G401.6 (cell line): Measurements from ENCODE around the gene ADA.
"Not testable (repeated sequence)": the region's sequence is repeated elsewhere in the genome, so short reads cannot be mapped to it uniquely, and the experiment has no call there.

ENCODE experiments used
- FAIRE-seq: peaks from 2 replicates; lab custom pipeline; 2012; peaks lifted over from hg19 to GRCh38; lab: Jason Lieb, UNC

Gene ADA

DNA sequence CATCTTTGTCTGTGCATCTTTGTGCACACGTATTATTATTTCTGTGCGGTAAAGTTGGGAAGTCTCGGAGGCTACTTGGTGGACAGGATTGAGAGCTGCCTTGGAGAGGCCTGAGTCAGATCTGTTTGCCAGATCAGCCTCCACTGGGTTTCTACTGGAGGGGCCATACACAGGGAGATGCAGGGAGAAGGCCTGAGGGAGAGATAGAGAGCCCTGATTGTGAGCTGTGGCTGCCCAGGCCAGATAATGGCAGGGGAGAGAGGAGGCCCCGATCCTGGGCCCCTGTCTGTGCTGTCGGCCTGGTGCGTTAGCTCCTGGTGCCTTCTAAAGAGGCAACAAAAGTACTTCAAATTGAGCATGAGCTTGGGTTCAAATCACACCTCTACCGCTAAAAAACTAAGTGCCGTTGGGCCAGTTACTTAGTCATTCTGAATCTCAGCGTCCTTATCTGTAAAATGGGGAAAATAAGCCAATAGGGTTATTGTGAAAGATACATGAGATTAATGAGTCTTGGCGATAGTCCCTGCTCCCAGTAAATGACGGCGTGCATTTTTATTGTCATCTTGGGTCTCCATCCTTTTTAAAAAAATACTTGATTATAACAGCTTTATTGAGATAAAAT is 27.6 kb upstream of the ADA start:
- no peak for FAIRE-seq

DNA sequence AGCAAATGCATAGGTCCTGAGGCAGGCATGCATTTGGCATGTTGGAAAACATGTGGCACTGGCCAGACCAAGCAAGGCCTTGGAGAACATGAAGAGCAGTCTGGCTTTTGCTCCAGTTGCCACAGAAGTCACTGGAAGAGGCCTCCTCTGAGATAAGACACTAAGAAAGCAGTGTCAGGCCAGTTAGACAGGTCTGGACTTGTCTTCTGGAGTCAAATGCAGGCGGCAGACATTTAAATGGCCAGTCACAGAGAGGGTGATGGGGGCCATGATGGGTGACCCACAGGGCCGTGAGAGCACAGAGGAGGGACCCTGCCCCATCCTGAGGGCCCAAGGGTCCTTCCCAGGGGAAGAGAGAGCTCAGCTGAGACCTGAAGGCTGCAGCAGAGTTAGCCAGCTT is 26.7 kb upstream of the ADA start:
- FAIRE-seq = no peak

DNA sequence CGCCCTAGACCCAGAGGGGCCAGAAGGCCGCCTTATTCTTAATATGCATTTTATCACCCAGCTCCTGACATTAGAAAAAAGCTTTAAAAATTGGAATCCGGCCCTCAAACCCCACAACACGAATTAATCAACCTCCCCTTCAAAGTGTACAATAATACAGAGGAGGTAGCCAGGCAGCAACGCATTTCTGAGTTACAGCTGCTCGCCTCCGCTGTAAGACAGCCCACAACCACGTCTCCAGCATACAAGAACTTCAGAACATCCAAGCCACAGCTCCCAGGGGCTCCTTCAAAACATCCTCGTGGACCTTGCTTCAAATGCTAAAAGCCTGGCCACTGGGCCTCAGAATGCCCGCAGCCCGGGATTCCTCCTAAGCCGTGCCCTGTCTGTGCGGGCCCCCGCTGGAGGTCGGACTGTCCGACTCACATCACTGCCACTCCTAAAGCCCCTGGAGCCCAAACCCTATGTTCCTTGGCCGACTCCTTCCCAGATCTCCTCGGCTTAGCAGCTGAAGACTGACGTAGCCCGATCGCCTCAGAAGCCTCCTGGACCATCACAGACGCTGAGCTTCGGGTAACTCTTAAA is 20.9 kb upstream of the ADA start:
- FAIRE-seq = not testable (repeated sequence)

DNA sequence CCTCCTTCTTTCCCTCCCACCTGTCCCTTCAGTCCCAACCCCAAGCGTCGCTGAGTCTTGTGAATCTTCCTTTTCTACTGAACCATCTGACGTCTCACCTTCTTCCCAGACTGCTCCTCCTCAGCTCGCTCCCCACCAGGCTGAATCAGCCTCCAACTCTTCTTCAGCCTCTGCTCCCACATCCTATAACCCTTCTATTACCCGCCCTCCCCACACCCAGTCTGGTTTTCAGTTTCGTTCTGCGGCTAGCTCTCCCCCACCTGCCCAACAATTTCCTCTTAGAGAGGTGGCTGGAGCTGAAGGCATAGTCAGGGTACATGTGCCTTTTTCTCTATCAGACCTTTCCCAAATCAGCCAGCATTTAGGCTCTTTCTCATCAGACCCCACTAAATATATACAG is 20.0 kb upstream of the ADA start:
- not testable (repeated sequence) for FAIRE-seq

DNA sequence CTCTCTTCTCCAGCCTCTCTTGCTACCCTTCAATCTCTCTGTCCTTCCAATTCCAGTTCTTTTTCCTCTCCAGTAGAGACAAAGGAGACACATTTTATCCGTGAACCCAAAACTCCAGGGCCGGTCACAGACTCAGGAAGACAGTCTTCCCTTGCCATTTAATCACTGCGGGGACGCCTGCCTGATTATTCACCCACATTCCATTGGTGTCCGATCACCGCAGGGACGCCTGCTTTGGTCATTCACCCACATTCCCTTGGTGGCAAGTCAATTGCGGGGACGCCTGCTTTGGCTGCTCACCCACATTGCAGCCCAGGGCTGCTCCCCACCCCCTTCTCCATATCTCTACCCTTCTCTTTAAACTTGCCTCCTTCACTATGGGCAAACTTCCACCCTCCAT is 19.4 kb upstream of the ADA start:
- not testable (repeated sequence) for FAIRE-seq

DNA sequence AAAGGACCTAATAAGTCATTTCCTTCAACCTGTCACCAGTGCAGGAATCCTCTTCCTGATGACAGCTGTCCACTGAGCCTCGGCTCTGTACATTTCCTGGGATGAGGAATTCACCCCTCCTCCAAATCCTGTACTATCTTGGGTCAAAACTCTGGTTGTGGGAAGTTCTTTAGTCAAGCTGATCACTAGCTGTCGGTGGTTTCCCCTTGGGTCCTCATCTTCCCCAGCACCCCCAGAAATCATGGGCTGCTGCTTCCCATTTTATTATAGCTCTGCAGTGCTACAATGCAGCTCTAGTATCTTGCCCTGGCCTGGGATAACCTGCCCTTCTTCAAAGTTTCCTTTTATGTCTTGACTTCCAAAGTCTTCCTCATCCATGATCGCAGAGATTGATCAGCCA is 14.6 kb upstream of the ADA start:
- FAIRE-seq = no peak

DNA sequence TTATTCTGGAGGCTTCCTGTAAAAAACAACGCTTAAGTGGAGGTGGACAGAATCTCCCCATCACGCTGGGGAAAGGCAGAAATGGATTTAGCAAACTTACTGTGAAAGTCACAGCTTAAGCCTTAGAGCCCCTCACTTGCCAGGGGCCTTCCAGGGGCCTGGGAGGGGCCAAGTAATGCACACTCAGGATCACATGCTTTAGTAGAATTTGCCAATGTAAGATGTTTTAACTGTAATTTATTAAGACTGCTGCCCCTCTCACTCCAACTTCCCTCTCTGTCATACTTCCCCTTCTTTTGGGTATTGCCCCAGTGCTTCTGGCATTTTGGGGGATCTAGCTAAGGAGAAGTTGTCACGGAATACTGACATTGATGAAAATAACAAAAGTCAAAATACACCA is 12.6 kb upstream of the ADA start:
- FAIRE-seq = no peak

DNA sequence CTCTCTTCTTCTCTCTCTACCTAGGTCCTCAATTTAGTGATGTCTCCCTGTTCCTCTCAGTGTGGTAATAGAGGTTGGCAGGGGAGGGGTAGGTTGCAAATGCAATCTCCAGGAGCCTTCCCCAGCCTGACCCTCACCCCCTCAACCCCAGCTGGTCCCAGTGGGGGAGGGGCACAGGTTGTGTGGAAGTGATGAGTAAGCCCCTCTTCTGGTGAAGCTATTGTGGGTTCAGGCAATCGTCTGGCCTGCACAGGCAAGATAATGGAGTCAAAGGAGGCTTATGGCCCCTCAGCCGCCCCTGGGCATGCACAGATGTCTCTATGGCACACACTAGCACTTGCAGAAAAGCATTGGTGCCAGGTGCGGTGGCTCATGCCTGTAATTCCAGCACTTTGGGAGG is 10.8 kb upstream of the ADA start:
- FAIRE-seq = no peak

DNA sequence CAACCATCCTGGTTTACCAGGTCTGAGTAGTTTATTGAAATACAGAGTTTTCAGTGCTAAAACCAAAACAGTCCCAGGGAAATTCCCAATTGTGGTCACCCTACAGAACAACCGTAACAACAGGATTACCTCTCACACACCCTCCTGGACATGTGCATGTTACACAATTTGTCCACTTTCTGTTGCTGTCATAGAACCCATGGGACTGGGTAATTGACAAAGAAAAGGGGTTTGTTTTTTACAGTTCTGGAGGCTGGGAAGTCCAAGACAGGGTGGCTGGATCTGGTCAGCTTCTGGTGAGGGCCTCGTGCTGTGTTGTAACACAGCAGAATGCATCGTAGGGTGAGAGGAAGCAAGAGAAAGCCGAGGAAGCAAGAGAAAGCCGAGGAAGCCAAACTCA is 9.1 kb upstream of the ADA start:
- FAIRE-seq = no peak

DNA sequence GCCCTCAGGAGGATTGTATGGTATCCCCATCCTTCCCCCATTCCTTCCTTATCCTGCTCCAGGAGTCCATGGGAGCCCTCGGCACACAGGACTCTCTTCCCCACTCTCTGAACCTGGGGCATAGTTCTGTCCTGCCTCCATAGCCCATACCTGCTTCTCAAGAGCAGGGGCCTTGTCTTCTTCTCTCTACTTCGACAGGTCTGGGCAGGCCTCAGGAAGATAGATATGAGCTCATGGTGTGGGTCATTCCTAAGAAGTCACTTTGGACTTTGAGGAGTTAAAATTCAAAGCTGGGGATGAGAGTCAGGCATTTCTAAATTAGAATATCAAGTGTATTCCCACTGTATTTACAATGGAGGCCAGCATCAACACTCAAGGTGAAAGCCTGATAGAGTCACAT is 8.4 kb upstream of the ADA start:
- FAIRE-seq = no peak

DNA sequence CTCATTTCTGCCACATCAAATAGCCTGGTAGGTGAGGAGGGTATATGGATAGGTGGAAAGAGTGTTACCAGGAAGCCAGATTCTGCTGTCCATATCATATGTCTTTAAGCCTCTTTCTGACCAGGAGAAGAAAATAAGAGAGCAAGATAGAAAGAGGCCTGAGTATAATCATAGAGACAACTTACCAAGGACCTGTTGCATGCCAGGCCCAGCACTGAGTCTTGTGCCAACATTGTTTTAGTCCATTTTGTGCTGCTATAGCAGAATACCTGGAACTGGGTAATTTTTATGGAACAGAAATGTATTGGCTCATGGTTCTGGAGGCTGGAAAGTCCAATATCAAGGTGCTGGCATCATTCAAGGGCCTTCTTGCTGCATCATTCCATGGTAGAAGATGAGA is 7.3 kb upstream of the ADA start:
- no peak for FAIRE-seq

DNA sequence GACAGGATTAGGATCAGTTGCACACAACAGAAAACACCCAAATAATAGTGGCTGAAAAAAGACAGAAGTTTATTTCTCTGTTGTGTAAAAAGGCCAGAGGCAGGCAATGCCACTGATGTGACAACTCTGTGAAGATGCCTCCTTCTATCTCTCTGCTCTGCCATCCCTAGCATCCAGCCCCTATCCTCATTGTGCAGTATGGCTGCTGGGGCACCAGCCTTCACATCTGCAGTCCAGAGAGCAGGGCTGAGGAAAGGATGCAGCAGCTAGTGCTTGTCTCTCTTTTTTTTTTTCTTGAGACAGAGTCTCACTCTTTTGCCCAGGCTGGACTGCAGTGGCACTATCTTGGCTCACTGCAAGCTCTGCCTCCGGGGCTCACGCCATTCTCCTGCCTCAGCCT is 6.4 kb upstream of the ADA start:
- FAIRE-seq = no peak

DNA sequence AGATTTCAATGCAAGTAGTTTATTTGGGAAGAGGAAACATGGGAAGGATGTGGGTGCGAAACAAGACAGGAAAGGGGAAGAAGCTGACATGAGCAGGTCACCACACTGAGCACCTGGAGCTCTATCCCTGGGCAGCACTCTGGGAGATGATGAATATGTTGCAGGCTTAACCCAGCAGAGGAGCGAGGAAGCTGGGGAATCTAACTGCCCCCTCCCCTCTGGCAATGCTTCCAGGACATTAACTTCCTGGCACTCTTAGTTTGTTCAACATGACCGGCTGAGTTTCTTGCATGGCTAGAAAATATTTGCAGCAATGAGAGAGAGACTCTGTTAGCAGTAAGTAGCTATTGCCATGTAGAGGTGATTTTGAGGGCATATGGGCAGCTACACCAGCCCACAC is 4.9 kb upstream of the ADA start:
- no peak for FAIRE-seq

DNA sequence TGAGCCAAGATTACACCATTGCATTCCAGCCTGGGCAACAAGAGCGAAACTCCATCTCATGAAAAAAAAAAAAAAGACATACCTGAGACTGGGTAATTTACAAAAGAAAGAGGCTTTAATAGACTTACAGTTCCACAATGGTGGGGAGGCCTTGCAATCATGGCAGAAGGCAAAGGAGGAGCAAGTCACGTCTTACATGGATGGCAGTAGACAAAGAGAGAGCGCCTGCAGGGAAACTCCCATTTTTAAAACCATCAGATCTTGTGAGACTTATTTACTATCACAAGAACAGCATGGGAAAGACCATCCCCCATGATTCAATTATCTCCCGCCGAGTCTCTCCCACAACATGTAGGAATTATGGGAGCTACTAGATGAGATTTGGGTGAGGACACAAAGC is 2.7 kb upstream of the ADA start:
- not testable (repeated sequence) for FAIRE-seq

DNA sequence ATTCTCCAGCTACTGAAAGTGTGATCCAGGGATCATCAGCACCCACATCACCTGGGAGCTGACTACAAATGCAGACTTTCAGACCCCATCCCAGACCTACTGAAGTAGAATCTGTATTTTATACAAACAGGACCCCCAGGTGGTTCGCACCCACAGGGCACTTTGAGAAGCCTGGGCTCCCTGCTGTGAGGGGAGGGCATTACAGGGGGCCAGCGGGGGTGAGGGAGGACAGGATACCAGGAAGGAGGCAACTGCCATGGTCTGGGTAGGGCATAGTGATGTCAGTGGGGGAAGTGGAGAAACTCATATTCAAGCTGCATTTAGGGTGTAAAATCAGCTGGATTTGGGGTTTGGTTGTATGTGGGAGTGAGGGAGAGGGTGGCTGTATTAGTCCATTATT is 2.0 kb upstream of the ADA start:
- no peak for FAIRE-seq

DNA sequence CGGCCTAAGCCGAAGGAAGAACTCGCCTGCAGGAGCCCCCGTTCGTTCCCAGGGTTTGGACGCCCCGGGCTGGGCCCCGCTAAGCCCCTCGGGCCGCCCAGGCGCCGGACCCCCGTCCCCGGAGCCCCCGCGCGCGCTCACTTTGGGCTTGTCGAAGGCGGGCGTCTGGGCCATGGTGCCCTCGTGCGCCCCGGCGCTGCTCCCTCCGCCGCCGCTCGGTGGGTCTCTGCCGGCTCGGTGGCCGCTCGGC is 140 bp downstream of the ADA start:
- no peak for FAIRE-seq

DNA sequence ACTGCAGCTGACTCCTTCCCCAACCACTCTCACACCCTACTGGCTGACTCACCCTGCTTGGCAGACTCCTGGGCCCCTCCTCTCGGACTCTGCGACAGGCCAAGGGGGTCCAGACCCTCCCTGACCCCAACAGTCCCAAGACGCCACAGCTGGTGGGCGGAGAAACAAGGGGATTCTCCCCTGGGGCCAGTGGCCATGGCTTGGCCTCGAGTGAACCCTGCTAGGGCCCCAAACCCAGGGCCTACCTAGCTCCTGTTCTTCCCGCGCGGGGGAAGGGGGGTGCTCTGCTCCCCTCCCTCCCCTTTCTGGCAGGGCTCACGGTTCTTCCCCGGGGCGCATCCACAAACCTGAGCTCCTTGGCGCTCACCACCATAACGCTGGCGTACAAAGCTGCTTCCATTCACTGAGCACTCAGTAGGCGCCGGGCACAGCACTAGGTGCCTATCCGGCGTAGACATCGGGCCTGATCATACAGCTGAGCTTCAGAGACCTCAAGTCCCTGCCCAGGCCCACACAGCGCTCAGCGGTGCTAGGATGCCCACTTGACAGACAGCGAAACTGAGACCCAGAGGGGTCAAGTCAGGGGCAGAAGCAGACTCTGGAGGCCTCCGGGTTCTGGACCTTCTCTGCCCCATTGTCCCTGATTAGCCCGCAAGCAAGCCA is 597 bp downstream of the ADA start:
- no peak for FAIRE-seq

DNA sequence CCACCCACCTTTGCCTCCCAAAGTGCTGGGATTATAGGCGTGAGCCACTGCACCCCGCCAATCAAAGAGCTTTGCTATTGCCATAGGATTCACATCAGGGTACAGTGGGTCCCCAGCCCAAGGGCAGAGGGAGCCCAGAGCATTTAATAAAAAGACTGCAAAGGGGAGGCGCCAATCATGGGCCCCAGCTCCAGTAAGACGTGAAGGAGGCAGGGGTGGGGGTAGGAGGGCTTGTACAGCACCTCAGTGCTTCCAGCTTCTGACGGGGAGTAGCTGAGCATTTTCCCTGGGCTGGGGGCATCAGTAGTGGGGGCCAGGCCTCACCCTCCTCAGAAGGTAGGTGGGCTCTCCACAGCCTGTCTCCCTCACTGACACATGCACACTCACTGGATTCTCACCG is 1.5 kb downstream of the ADA start:
- FAIRE-seq = no peak

DNA sequence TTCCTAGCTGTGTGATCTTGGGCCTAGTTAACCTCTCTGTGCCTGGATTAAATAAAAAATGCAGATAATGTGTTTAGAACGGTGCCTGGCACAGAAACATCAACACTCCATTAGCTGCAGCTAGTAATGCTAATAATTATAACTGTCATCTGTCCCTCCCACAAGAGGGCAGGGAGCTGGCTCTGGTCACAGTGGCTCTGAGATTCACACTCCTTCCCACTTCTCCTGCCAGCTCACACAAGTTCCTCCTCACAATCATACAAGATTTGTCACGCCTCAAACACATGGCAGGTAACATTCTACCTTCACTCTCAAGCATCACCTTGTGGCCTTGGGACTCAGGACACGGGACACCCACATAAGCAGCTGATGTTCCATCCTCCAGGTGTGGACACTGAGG is 2.4 kb downstream of the ADA start:
- FAIRE-seq = no peak

DNA sequence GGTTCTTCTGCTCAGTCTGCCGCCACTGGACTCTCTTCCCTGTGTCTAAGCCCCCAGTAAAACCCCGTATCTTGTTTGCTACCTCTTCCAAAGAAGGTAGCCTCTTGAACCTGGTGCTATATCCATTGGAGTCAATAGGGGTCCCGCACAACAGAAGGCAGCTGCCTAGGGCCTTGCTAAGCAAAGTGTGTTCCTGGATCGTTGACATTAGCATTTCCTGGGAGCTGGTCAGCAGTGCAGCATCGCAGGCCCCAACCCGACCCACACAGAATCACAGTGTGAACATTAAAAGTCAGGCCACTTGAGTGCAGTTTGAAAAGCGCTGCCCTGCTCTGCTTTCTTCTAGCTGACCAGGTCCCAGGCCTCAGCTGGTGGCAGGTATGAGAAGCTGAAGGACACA is 2.9 kb downstream of the ADA start:
- FAIRE-seq = no peak

DNA sequence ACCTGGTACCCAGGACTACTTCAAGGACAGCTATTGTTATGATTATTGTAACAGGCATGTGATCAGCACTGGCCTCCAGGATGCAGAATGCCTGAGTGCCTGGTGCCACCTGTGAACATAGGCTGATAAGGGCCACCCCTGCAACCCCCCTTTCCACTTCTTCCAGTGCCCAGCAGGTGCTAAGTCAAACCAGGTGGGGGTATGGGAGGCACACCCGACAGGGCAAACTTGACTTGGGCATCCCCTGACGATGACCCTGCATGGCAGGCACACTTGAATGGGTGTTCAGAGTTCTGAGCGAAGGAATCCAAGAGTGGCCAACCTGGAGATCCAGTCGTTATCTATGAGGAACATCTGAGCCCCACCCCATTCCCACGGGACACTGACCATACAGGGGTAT is 3.4 kb downstream of the ADA start:
- FAIRE-seq = no peak

DNA sequence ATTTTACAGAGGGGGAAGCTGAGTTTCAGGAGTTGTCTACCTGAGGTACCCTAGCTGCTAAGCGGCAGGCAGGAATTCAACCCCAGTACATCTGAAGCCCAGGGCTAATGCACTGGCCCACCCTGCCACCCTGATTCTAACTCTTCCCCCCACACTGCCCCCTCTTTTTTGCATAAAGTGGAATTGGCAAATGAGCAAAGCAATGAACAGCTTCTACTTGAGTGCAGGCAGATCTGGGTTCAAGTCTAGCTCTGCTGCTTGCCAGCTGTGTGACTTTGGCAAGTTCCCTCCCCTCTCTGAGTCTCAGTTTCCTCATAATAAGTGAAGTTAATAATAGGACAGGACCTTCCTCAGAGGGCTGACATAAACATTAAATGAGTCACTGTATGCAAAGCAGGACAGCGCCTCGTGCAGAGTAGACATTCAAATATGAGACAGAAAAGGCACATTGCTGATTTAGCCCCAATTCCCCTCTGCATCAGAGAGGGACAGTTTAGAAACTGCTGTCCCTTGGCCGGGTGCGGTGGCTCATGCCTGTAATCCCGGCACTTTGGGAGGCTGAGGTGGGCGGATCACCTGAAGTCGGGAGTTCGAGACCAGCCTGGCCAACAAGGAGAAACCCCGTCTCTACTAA is 4.7 kb downstream of the ADA start:
- no peak for FAIRE-seq

DNA sequence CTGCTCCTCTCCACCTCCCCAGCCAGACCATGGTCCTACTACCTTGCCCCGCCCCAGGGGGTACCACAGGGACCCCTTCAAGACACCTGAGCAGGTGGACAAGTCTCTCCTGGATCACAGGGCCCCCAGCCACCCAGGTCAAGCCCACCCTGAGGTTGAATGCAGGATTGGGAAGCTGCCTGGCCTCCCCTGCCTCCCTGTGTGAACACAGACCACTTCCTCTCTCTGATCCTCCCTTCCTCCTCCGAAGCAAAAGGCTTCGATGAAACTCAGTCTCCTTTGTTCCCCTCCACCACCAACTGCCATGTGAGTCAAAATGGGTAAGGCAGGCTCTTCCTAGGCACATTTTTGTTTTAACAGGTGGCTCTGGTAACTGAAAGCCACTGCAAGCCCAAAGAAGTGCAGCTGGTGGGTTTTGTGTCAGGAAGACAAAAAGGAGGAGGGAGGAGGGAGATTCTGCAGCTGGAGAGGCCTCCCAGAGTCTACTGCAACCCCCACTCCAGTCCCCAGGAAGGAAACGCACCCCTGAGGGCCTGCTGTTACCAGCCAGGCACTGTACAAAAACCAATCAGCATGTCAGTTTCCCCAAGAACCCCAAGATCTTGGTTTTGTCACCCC is 5.4 kb downstream of the ADA start:
- FAIRE-seq = no peak

DNA sequence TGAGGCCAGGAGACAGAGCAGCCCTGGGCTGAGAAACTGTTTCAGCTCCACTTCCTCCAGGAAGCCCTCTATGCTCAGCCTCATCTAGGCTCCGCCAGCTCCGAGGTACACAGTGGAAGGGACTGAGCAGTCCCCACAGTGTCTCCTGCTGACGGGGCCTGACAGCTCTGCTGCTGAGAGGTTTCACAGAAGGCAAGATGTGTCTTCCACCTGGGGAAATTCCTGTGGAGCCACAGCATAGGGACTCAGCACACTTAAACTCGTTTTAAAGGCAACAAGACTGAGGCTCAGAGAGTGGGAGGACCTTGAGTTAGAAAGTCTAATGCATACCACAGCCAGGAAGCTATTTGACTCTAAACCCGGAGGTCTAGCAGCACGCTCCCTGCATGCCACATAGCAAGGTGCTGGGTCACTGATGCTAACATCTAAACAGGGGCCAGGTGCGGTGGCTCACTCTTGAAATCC is 6.8 kb downstream of the ADA start:
- FAIRE-seq = no peak
